HG02610 (cell line): ENCODE data around the gene CCP110.
A peak's percentile ranks its signal among the peaks of the same experiment; 100 is the strongest.

Experiments
- ATAC-seq: cut with Tn5 transposase; IDR thresholded peaks from one replicate; pipeline ENCODE4 v1.9.1; 2021; ENCODE audit warnings: mild to moderate bottlenecking, moderate library complexity; ENCODE audit not compliant: unreplicated experiment

CCP110 gene

DNA sequence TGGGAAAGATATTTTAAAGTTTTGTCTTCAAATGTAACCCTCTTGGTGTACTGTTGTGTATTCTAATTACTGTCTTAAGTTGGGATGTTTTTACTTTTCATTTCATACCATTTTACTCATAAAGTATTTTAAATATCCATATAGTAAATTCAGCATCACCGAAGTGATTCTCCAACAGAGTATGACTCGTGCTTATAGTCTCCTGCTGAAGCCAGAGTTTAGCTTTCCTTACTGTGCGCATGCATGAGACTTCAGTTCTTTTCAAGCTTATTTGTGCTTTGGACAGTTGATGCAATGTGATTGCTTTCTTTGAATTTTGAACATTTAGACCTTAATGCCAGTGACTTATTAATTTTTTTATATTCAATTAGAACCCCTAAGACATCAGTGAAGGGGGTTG lies 24.4 kb downstream of the CCP110 start:
- no peak for ATAC-seq

DNA sequence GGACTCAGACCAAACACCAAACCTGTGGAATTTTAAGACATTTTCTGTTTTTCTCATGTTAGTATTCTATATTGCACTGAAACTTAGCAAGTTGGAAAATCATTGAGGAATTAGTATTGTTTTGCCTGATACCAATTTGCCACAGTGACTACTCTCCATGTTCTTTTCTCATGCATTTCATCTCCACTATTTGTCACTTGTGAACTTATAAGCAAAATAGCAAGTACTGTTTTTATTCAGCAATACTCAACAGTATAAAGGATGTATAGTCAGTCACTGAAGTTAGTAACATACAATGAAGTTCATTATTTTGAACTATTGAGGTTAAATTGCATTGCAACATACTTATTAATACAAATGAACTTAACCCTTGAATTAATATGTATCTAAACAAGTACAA lies 25.9 kb downstream of the CCP110 start:
- no peak for ATAC-seq

DNA sequence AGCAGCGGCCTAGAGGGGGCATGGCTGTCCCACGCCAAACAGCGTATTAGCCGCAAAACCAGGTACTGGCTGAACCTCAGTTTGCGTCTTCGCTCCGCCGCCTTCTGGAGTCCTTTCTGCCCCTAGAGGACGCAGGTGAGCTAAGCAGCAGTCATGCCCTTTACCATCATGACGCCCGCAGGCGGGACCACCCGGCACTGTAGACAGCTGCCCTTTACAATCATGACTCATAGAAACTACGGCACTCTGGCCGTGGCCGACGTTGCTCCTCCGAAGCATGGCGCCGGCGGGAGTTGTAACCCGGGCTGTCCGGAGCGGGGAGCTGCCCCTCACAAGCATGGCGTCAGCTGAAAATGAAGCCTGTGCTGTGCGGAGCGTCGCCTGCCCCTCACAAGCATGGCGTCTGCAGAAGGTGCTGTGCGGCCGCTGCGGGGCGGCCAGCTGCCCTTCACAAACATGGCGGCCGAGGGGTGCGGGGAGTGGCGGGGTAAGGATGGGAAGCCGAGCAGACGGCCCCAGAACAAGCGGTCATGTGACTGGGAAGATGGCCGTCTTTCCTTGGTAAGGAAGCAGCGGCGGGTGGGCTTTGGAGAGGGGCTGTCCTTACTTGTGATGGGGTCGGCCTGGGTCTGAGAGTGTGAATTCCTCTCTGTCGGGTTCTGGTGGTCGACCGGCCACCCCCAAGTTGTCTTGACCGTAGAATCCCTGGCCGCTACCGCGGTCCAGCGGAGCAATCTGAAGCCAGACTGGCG lies 31.6 kb downstream of the CCP110 start, which contains the start of gene VPS35L:
VPS35L (plus strand) TSS at position 518 of the 752 bp plus-strand sequence; CDS start at position 545, 27 bp downstream.
- peak; percentile 97 for ATAC-seq

DNA sequence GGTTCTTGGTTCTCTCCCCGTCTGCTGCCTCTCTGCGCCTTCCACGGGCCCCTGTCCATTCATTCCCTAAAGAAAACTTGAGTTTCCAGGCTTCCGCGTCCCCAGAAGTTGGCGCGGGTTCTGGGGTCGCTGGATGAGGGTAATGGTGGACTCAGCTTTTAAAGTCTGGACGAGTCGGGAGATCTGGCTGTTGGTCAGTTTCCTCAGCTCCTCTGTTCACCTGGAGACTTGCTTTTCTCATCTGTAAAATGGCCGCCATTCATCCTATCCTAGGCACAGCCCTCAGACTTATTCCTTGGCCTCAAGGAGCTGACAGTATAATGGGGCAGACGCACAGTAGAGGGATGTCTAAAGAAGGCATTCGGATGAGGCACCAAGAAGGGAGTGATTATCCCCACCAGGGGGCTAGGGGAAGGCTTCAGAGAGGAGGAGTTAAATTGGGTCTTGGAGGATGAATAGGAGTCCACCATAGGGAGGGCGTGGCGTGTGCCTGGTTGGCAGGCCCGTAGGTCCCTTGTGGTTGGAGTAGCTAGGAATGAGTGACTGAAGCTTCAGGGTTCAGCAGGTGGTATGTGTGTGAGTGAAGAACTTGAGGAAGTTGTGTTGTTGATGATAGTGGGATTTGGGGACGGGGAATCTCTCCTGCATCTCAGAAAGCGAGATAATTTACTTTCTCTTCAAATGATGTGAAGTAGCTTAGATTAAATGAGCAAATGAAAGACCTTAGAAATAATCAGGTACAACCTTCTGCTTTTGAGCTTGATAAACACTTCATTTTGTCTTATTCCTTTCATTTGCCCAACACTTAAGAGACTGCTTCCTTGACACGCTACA lies 32.4 kb downstream of the CCP110 start:
- ATAC-seq: no peak

DNA sequence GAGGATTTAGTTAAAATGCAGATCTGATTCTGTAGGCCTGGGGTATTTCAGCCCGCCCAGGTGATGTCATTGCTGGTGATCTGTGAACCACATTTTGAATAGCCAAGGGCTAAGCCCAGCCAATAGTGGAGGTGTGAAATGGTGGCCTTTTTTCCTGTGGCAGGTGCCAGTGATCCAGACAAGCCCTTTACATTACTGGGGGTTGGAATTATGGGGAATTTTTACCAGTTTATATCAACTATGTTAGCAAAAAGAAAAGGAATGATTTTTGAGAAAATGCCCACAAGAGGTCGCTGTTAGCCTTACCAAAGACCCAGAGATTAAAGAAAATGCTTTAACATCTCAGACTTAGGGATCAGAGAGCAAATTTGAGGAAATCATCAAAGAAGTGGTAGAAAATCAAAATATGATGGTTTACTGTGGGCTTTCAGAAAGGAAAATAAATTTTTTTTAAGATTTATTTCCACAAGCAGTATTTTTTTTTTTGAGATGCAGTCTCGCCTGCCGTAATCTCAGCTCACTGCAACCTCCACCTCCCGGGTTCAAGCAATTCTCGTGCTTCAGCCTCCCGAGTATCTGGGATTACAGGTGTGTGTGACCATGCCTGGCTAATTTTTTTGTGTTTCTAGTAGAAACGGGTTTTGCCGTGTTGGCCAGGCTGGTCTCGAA lies 35.6 kb downstream of the CCP110 start:
- ATAC-seq: no peak

DNA sequence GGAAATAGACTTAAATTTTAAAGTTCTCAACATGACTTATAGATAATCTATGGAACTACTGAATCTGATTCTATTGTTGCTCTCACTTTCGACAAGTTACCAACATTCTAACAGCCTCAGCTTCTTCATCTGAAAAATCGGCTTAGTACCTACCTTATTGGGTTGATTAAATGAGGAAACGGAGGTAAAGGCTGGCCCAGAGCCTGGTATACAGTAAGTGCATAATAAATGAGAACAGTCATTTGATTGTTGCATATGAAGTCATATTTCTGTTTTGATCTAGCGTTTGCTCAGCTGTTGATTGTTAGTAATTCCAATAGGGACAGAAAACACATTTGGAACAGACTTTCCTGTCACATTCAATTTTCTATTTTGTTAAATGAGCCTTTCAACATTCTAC lies 36.3 kb downstream of the CCP110 start:
- no peak for ATAC-seq

DNA sequence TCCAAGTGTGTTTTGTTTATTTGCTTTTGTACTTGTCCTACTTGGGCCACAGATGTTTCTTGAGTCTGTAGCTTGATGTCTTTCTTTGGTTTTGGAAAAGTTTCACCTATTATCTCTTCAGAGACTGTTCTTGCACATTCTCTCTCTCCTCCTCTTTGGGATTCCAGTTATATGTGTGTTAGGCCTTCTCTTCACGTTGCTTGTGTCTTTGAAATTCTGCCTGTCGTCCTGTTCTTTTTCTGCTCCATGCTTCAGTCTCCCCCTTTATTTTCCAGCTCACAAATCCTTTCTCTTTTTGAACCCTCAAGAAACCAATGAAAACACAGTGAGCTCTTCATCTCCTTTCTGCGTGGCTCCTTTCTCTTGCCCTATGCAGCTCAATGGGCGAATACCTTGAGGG lies 39.6 kb downstream of the CCP110 start:
- no peak for ATAC-seq

DNA sequence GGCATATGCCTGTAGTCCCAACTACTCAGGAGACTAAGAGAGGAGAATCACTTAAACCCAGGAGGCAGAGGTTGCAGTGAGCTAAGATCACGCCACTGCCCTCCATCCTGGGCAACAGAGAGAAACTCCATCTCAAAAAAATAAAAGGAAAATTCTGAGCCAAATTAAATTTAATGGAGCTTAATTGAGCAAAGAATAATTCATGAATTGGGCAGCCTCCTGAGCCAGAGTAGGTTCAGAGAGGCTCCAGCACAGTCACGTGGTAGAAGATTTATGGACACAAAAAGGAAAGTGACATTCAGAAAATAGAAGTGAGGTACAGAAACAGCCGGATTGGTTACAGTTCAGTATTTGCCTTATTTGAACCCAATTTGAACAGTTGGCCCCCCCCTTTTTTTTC lies 42.6 kb downstream of the CCP110 start:
- no peak for ATAC-seq

DNA sequence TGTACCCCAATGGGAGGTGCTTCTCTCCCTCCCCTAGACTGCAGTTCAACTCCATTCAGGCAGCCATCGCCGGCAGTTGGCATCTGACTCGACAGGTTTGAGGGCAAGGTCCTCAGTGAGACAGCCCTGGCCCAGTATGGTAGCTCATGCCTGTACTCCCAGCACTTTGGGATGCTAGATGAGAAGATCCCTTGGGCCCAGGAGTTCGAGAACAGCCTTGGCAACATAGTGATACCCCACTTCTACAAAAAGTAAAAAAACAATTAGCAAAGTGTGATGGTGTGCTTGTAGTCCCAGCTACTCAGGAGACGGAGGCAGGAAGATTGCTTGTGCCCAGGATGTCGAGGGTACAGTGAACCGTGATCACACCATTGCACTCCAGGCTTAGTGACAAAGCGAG lies 43.8 kb downstream of the CCP110 start:
- no peak for ATAC-seq

DNA sequence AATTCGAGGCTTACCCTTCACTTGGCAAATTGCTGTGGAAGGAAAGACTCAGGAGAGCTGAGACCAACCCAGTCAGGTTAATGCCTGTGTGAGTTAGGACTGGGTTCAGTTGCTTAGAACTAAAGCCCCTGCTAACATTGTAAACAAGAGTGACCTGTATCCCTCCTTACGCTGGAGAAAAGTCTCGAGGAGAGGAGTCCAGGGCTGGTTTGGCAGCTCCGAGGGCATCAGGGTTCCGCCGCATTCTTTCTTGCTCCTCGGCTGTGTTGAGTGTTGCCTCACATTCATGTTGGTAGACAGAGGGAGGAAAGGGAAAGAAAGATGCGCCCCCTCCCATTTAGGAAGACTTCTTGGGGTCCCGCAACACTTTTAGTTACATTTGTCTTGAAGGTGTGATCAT lies 50.3 kb downstream of the CCP110 start:
- no peak for ATAC-seq

DNA sequence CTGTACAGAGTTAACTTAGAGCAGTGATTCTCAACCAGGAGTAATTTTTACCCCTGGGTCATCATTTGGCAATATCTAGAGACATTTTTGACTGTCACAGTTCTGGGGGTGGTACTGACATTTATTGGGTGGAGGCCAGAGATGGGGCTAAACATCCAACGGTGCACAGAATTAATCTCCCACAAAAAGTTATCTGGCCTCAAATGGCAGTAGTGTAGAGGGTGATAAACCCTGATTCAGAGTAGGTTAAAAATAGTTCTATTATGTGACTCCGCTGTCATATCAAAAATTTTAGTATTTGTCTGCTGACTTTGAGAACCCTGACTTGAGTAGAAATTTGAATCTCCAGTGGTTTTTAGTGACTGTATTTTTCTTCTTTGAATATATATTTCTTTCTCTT lies 50.9 kb downstream of the CCP110 start:
- ATAC-seq: no peak

DNA sequence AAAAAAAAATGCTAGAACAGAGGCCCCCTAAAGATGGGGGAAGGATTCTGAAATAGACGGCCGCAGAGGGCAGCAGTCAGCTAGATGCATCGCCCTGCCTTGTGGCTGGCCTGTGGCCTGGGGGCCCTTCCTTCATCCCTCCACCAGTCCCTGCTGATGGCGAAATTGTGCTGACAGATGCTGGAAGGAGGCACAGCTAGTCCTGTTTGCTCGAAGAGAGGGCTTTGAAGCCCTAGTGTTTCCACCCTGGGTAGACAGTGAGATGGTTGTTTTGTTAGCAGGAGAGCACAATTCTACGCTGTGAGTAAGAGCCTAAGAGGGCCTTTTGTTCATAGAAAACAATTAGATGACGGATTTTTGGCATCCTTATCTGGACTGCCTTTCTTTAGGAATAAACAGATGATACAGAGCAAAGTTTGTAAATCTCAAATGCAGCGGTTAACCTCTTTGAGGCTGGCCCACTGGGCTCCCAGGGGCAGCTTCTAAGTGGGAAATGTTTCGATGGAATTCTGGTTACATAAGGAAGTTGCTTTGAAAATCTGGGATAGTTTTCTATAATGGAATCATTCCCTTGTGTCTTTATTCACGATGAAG lies 54.7 kb downstream of the CCP110 start:
- ATAC-seq: no peak

DNA sequence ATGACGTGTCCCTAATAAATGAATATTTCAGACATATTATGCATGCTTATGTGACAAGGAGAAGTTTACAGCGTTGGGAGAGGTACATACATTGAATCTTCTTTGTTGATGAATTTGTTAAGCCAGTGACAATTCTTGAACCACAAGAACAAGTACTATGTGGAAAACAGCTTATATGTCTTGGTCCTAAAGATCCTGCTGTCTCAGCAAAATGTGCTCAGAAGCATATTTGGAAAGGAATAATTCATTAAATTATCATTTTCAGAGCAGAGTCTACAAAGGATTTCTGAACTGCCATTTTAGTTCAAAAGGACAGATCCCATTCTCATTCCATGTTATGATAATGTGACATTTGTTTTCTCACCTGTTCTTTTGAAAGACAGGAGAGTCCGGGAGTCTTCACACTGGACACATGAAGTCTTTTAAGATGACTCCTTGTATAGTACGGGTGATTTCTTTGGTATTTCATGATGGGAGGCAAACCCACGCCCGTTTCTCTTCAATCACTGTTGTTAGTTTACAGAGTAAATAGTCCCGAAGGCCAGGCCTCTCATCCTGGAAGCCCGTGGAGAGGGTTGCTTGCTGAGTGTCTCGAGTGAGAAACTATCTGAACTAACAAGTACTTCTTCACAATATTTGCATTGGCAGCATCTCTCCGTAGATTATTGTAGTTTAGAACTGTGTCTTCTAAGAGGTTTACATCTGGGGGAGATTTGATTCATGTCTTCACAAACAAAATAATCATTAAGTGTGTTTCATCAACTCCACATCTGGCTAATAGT lies 58.5 kb downstream of the CCP110 start:
- no peak for ATAC-seq

DNA sequence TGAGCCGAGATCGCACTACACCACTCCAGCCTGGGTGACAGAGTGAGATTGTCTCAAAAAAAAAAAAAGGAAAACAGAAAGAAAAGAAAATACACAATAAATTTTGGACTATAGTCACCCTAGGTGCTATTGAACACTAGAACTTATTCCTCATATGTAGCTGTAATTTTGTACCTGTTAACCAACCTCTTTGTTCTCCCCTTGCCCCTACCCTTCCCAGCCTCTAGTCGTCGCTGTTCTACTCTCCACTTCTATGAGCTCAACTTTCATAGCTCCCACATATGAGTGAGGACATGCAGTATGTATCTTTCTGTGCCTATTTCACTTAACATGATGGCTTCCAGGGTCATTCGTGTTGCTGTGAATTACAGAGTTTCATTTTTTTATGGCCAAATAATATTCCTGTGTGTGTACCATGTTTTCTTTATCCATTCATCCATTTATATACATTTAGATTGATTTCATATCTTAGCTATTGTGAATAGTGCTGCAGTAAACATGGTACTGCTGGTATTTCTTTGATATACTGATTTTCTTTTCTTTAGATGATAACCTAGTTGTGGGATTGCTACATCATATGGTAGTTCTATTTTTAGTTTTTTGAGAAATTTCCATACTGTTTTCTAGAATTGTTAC lies 60.0 kb downstream of the CCP110 start:
- no peak for ATAC-seq

DNA sequence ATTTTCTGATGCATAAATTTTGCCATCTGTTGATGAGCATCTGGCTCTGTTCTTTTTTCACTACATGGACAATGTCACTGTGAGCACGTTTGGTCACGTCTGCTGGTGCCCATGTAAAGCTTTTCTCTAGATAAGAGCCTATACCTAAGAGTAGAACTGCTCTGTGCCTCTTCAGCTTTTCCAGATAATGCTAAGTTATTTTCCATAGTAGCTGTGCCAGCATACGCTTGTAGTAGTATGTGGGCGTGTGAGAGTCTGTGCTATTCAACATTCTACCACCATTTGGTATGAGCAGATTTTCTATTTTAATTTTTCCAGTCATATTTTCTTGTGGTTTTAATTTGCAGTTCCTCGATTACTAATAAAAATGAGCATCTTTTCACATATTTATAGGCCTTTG lies 64.9 kb downstream of the CCP110 start:
- ATAC-seq: no peak

DNA sequence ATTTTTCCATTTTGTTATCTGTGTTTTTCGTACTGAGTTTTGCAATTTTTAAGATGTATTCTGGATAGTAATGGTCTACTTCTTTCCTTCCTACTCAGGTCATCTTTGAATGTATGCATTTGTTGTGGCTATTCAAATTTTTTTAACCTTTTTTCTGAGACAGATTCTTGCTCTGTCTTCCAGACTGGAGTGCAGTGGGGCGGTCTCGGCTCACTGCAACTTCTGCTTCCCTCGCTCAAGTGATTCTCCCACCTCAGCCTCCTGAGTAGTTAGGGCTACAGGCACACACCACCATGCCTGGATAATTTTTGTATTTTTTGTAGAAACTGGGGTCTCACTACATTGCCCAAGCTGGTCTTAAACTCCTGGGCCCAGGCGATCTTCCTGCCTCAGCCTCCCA lies 65.4 kb downstream of the CCP110 start:
- ATAC-seq: no peak

DNA sequence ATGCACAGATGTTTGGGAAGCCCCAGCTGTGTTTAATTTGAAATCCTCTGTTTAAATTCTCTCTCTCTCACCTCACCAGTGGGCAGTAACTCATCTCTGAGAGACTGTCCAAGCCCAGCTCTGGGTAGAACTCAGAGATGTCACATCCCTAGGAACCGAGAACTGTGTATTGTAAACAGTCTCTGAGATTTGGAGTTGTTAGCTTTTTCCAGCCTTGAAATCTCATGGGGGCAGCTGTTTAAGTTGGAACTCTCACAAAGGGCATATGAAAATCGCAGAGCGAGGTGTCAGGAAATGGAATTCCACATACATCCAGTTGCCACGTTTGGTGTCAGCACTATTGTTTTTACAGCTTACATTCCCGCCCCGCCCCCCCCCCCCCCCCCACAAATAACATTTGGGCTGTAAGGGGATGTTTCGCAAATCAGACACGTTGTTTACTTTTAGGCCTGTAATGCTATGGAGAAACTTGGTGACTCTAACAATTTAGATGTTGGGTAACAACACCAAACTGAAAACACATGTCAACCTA lies 66.1 kb downstream of the CCP110 start:
- no peak for ATAC-seq

DNA sequence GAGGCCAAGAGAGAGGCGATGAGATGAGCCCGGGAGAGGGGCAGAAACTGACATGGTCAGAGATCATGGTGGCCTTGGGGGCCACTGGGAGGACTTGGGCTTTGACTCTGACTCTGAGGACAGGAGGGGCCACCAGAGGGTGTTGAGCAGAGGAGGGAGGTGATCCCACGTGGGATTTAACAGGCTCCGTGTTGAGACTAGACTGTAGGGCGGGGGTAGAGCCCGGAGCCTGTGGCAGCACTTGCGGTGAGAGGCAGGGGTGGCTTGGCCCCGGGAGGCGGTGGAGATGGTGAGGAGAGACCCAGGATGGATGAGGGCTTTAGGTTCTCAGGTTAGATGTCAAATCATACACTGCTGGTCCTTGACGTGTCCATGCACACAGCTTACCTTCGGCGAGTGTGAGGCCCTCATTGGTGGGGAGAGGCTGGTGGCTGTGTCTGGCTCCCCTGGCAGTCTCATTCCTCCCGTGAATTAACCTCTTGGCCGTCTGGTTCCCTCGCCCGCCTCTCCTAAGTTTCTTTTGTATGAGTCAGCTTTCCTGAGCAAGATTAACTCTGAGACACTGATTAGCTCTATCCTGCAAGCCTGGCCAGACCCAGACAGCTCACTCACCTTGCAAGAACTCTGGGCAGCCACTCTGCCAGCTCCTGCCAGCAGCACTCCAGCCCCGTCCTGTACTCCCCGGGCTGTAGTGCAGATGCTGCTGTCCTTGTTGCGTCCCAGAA lies 71.5 kb downstream of the CCP110 start:
- ATAC-seq: no peak
